ENCODE data around the gene CARD19.

DNA sequence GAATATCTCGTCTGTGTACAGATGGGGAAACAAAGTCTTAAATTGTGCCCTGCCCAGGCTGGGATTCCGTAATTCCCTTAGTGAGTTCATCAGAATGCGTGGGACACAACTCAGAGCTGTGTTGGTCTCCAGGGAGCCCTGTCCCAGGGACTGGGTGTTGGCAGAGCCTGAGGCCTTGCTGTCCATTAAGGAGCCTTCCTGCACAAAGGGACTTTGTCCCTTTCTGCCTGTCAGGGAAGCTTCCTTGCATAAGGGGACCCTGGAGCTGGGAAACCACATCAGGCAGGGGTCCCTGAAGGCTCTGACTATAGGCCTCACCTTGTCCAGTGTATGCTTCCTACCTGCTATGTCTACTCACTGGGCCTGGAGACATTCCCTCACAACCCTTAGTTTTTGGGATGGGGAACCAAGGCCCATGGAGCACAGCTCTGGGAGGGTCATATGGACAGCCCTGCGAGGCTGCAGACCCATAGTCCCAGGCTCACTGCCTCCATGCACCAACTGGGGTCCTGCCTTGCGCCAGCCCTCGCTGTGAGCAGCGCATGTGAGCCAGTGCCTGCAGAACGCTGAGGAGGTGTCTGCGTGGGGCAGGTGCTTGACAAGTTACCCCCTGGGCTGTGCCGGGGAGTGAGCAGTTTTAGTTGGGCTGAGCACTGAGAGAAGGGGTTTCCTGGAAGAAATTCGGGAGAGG is 1.6 kb downstream of the CARD19 start:
- TF ChIP-seq, protein P1, sequence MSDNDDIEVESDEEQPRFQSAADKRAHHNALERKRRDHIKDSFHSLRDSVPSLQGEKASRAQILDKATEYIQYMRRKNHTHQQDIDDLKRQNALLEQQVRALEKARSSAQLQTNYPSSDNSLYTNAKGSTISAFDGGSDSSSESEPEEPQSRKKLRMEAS (IDR thresholded peaks at IDR 0.05): no peak
- TF ChIP-seq REST (IDR thresholded peaks at IDR 0.05; ENCODE audit: low read depth) (no peak), EP300 (IDR thresholded peaks at IDR 0.05; ENCODE audit: borderline replicate concordance) (no peak), TEAD4 (IDR thresholded peaks at IDR 0.05) (no peak), CEBPB (IDR thresholded peaks at IDR 0.05) (no peak), TAF1 (IDR thresholded peaks at IDR 0.05; ENCODE audit: low read depth) (no peak)
